ENCODE measurements around the gene LRRC8C. TPM values are rescaled to one million over a fixed set of nuclear protein-coding genes. Genes with fewer than 3 reads are reported as not detected.
A peak's percentile ranks its signal among the peaks of the same experiment; 100 is the strongest.

Gene LRRC8C
- total and polyA plus RNA-seq, 2 experiments from 2014 or later = 0.89 to 3.9 TPM

DNA sequence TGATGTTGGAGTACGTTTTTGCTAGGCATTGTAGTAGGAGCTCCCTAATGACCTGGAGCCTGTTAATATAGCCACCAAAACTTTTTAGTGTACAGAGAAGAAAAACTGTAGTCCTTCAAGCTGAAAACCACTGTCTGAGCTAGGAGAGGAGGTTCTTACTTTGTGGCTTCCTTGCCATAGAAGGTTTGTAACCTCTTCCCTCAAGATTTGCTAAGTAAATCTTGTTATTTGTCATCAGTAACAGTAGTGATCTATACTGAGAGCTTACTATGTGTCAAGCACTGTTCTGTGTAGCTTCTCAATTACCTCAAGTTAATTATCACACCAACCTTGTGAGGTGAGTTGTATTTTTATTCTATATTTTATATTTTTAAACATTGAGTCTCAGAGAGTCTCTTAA, 21.2 kb upstream of the LRRC8C start:
- Mint-ChIP-seq H3K27me3 (ENCODE audit: insufficient read depth, low read depth, poor library complexity) (peaks cover 2% of the 10 kb centered on the region), H3K36me3 (ENCODE audit: low read depth) (peaks cover under 1% of the 10 kb centered on the region; the same call in 1 of the 3 replicates), H3K4me1 (peaks cover 10% of the 10 kb centered on the region), H3K9me3 (no peaks in the 10 kb centered on the region; the same call in 2 of the 3 replicates), H3K4me3 (no peak overlapping the region), H3K27ac (no peak overlapping the region)
- H3K27me3 ChIP-seq (ENCODE audit: insufficient read depth) = no peaks in the 10 kb centered on the region
- no peak overlapping the region for H3K27ac ChIP-seq (ENCODE audit: low read depth)
- DNase-seq (ENCODE audit: low spot score) (no peak), ATAC-seq (no peak)
- H4K20me1 ChIP-seq (replicated peaks; ENCODE audit: insufficient read depth) = no peaks in the 10 kb centered on the region
- no peaks in the 10 kb centered on the region for H3F3A ChIP-seq (replicated peaks; ENCODE audit: low read depth)
- TF ChIP-seq, protein P1, sequence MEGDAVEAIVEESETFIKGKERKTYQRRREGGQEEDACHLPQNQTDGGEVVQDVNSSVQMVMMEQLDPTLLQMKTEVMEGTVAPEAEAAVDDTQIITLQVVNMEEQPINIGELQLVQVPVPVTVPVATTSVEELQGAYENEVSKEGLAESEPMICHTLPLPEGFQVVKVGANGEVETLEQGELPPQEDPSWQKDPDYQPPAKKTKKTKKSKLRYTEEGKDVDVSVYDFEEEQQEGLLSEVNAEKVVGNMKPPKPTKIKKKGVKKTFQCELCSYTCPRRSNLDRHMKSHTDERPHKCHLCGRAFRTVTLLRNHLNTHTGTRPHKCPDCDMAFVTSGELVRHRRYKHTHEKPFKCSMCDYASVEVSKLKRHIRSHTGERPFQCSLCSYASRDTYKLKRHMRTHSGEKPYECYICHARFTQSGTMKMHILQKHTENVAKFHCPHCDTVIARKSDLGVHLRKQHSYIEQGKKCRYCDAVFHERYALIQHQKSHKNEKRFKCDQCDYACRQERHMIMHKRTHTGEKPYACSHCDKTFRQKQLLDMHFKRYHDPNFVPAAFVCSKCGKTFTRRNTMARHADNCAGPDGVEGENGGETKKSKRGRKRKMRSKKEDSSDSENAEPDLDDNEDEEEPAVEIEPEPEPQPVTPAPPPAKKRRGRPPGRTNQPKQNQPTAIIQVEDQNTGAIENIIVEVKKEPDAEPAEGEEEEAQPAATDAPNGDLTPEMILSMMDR (conservative IDR thresholded peaks at IDR 0.05; ENCODE audit: low read depth in 2 of 2) = no peak
- TF ChIP-seq EZH2phosphoT487 (IDR thresholded peaks at IDR 0.05; ENCODE audit: unreplicated experiment) (no peak), NANOG (IDR thresholded peaks at IDR 0.05; ENCODE audit: borderline replicate concordance) (no peak), STAT1 (IDR thresholded peaks at IDR 0.05; ENCODE audit: unreplicated experiment) (no peak), EZH2 (IDR thresholded peaks at IDR 0.05; ENCODE audit: low read depth, unreplicated experiment) (no peak), ZNF114 (CRISPR knock-in tag; IDR thresholded peaks at IDR 0.05) (no peak), CREB1 (CRISPR knock-in tag; IDR thresholded peaks at IDR 0.05; ENCODE audit: low read depth) (no peak), JUNB (IDR thresholded peaks at IDR 0.05; ENCODE audit: unreplicated experiment) (no peak), POLR2AphosphoS5 (IDR thresholded peaks at IDR 0.05; ENCODE audit: low read depth) (no peak), ZNF331 (CRISPR knock-in tag; IDR thresholded peaks at IDR 0.05; ENCODE audit: low read depth) (no peak)
- TF ChIP-seq, protein P2, sequence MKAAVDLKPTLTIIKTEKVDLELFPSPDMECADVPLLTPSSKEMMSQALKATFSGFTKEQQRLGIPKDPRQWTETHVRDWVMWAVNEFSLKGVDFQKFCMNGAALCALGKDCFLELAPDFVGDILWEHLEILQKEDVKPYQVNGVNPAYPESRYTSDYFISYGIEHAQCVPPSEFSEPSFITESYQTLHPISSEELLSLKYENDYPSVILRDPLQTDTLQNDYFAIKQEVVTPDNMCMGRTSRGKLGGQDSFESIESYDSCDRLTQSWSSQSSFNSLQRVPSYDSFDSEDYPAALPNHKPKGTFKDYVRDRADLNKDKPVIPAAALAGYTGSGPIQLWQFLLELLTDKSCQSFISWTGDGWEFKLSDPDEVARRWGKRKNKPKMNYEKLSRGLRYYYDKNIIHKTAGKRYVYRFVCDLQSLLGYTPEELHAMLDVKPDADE (IDR thresholded peaks at IDR 0.05) = no peak
- TF ChIP-seq, protein P3, sequence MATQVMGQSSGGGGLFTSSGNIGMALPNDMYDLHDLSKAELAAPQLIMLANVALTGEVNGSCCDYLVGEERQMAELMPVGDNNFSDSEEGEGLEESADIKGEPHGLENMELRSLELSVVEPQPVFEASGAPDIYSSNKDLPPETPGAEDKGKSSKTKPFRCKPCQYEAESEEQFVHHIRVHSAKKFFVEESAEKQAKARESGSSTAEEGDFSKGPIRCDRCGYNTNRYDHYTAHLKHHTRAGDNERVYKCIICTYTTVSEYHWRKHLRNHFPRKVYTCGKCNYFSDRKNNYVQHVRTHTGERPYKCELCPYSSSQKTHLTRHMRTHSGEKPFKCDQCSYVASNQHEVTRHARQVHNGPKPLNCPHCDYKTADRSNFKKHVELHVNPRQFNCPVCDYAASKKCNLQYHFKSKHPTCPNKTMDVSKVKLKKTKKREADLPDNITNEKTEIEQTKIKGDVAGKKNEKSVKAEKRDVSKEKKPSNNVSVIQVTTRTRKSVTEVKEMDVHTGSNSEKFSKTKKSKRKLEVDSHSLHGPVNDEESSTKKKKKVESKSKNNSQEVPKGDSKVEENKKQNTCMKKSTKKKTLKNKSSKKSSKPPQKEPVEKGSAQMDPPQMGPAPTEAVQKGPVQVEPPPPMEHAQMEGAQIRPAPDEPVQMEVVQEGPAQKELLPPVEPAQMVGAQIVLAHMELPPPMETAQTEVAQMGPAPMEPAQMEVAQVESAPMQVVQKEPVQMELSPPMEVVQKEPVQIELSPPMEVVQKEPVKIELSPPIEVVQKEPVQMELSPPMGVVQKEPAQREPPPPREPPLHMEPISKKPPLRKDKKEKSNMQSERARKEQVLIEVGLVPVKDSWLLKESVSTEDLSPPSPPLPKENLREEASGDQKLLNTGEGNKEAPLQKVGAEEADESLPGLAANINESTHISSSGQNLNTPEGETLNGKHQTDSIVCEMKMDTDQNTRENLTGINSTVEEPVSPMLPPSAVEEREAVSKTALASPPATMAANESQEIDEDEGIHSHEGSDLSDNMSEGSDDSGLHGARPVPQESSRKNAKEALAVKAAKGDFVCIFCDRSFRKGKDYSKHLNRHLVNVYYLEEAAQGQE (IDR thresholded peaks at IDR 0.05; ENCODE audit: unreplicated experiment) = no peak
- TF ChIP-seq, protein P4, sequence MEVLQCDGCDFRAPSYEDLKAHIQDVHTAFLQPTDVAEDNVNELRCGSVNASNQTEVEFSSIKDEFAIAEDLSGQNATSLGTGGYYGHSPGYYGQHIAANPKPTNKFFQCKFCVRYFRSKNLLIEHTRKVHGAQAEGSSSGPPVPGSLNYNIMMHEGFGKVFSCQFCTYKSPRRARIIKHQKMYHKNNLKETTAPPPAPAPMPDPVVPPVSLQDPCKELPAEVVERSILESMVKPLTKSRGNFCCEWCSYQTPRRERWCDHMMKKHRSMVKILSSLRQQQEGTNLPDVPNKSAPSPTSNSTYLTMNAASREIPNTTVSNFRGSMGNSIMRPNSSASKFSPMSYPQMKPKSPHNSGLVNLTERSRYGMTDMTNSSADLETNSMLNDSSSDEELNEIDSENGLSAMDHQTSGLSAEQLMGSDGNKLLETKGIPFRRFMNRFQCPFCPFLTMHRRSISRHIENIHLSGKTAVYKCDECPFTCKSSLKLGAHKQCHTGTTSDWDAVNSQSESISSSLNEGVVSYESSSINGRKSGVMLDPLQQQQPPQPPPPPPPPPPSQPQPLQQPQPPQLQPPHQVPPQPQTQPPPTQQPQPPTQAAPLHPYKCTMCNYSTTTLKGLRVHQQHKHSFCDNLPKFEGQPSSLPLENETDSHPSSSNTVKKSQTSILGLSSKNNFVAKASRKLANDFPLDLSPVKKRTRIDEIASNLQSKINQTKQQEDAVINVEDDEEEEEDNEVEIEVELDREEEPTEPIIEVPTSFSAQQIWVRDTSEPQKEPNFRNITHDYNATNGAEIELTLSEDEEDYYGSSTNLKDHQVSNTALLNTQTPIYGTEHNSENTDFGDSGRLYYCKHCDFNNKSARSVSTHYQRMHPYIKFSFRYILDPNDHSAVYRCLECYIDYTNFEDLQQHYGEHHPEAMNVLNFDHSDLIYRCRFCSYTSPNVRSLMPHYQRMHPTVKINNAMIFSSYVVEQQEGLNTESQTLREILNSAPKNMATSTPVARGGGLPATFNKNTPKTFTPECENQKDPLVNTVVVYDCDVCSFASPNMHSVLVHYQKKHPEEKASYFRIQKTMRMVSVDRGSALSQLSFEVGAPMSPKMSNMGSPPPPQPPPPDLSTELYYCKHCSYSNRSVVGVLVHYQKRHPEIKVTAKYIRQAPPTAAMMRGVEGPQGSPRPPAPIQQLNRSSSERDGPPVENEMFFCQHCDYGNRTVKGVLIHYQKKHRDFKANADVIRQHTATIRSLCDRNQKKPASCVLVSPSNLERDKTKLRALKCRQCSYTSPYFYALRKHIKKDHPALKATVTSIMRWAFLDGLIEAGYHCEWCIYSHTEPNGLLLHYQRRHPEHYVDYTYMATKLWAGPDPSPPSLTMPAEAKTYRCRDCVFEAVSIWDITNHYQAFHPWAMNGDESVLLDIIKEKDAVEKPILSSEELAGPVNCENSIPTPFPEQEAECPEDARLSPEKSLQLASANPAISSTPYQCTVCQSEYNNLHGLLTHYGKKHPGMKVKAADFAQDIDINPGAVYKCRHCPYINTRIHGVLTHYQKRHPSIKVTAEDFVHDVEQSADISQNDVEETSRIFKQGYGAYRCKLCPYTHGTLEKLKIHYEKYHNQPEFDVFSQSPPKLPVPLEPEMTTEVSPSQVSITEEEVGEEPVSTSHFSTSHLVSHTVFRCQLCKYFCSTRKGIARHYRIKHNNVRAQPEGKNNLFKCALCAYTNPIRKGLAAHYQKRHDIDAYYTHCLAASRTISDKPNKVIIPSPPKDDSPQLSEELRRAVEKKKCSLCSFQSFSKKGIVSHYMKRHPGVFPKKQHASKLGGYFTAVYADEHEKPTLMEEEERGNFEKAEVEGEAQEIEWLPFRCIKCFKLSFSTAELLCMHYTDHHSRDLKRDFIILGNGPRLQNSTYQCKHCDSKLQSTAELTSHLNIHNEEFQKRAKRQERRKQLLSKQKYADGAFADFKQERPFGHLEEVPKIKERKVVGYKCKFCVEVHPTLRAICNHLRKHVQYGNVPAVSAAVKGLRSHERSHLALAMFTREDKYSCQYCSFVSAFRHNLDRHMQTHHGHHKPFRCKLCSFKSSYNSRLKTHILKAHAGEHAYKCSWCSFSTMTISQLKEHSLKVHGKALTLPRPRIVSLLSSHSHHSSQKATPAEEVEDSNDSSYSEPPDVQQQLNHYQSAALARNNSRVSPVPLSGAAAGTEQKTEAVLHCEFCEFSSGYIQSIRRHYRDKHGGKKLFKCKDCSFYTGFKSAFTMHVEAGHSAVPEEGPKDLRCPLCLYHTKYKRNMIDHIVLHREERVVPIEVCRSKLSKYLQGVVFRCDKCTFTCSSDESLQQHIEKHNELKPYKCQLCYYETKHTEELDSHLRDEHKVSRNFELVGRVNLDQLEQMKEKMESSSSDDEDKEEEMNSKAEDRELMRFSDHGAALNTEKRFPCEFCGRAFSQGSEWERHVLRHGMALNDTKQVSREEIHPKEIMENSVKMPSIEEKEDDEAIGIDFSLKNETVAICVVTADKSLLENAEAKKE (CRISPR knock-in tag; IDR thresholded peaks at IDR 0.05) = no peak
- H3K9me2 ChIP-seq (ENCODE audit: insufficient read depth) = 0 out of 2 replicates have a peak, but pooled peaks cover 3% of the 10 kb centered on the region
- H3K4me3 ChIP-seq = no peak overlapping the region
- H3K4me1 ChIP-seq (ENCODE audit: insufficient read depth) = peaks cover 11% of the 10 kb centered on the region; the same call in 1 of the 2 replicates
- H3K36me3 ChIP-seq (ENCODE audit: insufficient read depth) = no peaks in the 10 kb centered on the region
- H3K4me2 ChIP-seq = 0 out of 2 replicates have a peak overlapping the region, but pooled peaks have one; percentile 44
- H2AFZ ChIP-seq = no peak overlapping the region
- no peaks in the 10 kb centered on the region for H3K79me2 ChIP-seq (replicated peaks; ENCODE audit: insufficient read depth)

All from GM23338 (cell line).